Measurements from ENCODE around the gene ARL6IP1.
"Not testable (repeated sequence)": the region's sequence is repeated elsewhere in the genome, so short reads cannot be mapped to it uniquely, and the experiment has no call there.

DNA sequence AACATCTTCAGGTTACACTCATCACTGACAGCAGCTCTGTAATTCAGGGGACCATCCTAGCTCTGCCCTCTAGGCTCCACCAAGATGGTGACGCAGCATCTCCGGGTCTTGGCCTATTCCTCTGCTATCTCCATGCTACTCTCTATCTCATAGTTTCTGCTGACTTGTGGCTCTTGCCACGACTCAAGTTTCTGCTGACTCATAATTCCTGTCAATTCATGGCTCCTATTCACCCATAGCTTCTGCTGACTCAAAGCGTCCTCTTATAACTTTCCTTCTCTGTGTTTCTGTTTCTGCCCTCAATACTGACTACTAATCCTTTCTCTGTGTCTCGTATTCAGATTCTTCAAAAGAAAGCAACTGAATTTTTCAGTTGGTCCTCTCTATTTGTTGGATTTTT is 38.6 kb downstream of the ARL6IP1 start:
- TF ChIP-seq, protein P1, sequence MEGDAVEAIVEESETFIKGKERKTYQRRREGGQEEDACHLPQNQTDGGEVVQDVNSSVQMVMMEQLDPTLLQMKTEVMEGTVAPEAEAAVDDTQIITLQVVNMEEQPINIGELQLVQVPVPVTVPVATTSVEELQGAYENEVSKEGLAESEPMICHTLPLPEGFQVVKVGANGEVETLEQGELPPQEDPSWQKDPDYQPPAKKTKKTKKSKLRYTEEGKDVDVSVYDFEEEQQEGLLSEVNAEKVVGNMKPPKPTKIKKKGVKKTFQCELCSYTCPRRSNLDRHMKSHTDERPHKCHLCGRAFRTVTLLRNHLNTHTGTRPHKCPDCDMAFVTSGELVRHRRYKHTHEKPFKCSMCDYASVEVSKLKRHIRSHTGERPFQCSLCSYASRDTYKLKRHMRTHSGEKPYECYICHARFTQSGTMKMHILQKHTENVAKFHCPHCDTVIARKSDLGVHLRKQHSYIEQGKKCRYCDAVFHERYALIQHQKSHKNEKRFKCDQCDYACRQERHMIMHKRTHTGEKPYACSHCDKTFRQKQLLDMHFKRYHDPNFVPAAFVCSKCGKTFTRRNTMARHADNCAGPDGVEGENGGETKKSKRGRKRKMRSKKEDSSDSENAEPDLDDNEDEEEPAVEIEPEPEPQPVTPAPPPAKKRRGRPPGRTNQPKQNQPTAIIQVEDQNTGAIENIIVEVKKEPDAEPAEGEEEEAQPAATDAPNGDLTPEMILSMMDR (optimal IDR thresholded peaks at IDR 0.05 in 1 of 3, IDR thresholded peaks at IDR 0.05 in 1 of 3, conservative IDR thresholded peaks at IDR 0.05 in 1 of 3; ENCODE audit: extremely low read depth in 1 of 3, insufficient read depth in 2 of 3, low read length in 3 of 3), result not testable (repeated sequence)
- TF ChIP-seq EZH2 (IDR thresholded peaks at IDR 0.05; ENCODE audit: low read length), result not testable (repeated sequence)

Measured in keratinocyte (primary cell).